HG02840 (cell line): ENCODE data around the gene BBS5.
"Not testable (repeated sequence)": the region's sequence is repeated elsewhere in the genome, so short reads cannot be mapped to it uniquely, and the experiment has no call there.

ENCODE experiments used
- ATAC-seq: cut with Tn5 transposase; IDR thresholded peaks from one replicate; pipeline ENCODE4 v1.9.1; 2021; ENCODE audit warnings: mild to moderate bottlenecking, moderate library complexity, moderate number of reproducible peaks; ENCODE audit not compliant: unreplicated experiment, low FRiP score

The BBS5 gene

GRCh38 chr2:169479257-169480078 lies at the start of gene BBS5:
BBS5 (plus strand) TSS chr2:169479494; CDS start chr2:169479554, 60 bp downstream.
- peak; percentile 96 for ATAC-seq

GRCh38 chr2:169431772-169432171 lies 47.5 kb upstream of the BBS5 start:
- ATAC-seq, result not testable (repeated sequence)

DNA sequence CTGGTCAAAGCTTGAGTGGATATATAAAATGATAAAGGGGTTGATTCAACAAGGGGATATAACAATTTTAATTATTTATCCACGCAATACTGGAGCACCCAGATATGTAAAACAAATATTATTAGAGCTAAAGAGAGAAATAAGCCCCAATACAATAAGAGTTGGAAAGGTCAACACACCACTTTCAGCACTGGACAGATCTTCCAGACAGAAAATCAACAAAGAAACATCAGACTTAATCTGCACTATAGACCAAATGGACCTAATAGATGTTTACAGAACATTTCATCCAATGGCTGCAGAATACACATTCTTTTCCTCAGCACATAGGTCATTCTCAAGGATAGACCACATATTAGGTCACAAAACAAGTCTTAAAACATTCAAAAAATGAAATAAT lies 45.1 kb upstream of the BBS5 start:
- not testable (repeated sequence) for ATAC-seq

DNA sequence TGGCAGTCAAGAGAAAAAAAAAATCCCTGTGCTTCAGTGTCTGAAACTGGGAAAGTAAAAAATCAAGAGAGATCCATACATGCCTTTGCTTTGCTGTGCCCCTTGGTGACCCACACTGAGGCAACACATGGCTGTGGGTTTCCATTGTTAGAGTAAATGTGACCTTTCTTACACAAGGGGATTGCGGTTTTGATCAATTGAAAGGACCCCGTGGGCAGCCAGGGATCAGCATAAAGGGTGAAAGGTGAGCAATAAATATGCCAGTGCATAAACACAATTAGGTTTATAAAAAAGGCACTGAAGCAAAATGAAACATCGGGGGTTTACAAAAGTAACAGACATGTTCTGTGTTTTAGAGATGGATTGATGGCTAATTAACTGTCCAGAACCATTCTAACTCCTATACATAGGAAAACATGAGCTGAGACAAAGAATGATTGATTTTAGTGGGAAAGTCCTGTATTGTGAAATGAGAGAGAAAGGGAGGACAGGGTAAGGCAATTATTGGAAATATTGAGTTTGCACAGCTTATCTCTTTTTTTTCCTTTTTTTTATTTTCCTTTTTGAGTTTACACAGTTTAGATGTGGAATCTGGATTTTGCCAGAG lies 40.7 kb upstream of the BBS5 start:
- no peak for ATAC-seq

DNA sequence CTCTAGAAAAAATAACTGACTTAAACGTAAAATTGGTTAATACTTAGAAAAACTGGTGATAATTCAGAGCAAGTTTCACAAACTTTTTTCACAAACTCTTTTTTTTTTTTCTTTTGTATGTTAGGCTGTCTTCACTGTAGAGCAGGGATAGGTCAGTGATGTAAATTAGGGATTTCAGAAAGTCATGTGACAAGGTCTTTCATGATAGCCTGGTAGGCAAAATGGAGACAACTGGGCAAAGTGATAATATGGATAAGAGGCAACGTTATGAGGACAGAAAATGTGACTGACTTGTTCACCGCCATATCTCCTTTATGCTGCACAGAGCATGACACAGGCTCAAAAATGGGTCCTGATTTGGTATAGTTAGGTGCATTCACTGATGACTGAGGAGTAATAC lies 39.4 kb upstream of the BBS5 start:
- ATAC-seq, result no peak

DNA sequence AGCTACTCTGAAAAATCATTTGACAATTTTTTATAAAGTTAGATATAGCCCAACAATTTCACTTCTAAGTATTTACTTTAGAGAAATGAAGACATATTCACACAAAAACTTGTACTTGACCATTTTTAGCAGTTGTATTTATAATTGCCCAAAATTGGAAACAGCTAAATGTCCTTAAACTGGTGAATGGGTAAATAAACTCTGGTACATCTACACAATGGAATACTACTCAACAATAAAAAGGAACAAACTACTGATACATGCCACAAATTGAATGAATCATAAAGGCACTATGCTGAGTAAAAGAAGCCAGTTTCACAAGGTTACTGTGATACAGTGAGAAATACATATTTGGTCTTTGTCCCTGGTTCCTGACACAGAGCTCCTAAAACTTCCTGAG lies 32.8 kb upstream of the BBS5 start:
- no peak for ATAC-seq

DNA sequence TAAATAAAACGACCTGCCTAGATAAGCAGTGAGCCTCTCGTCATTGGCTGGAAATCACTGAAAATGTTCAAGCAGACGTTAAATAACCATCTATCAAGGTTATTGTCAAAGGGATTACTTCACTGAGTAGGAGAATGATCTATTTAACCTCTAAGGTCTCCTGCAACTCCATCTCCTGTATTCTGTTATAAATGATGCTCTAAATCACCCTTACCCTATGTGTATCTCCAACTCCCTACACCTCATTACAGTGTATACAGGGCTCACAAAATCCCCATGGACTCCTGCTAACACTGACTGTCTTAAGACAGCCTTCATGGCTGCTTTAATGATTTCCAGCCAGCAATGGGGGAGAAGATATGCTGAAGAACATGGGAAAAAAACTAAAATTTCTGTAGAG lies 31.0 kb upstream of the BBS5 start:
- no peak for ATAC-seq

DNA sequence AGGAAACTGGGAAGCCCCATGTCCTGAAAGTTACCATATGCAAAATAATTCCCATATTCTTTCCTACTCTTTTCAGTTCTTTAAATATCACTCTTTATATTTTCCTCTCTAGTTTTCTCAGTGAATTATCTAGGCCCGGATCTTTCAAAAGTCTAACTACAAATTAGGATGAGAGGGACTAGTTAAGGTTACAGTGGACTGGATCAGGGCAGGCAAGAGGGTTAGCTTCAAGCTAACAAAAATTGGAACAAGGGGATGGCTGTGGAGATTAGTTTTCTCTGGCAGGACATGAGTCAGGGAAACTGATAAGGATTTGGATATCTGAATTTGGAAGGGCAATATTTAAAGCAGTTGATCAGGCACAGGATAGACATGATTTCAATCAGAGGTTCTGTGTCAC lies 30.4 kb upstream of the BBS5 start:
- ATAC-seq, result no peak

- ATAC-seq, result no peak
Observed at GRCh38 chr2:169452080-169452479, 27.2 kb upstream of the BBS5 start.

DNA sequence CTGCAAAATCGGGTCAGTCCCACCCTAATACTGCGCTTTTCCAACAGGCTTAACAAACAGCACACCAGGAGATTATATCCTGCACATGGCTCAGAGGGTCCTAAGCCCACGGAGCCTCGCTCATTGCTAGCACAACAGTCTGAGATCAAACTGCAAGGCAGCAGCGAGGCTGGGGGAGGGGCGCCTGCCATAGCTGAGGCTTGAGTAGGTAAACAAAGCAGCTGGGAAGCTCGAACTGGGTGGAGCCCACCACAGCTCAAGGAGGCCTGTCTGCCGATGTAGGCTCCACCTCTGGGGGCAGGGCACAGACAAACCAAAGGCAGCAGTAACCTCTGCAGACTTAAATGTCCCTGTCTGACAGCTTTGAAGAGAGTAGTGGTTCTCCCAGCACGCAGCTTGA lies 26.2 kb upstream of the BBS5 start:
- ATAC-seq, result not testable (repeated sequence)

DNA sequence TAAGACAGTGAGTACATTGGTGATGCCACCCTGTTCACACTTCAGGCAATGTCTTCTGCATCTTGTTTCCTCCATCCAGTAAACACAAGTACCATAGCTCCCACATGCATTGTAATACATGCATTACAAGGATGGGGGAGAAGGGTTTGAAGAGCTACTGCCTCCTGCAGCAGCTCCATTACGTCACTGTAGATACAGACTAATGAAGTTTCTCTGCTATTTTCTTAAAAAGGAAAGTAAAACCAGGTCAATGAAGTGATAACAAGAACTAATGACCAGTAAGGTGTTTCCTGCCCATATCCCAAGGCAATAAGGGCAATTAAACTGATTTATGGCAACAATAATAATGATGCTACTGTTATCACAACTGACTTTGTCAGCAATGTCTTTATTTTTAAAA lies 18.2 kb upstream of the BBS5 start:
- ATAC-seq, result no peak

DNA sequence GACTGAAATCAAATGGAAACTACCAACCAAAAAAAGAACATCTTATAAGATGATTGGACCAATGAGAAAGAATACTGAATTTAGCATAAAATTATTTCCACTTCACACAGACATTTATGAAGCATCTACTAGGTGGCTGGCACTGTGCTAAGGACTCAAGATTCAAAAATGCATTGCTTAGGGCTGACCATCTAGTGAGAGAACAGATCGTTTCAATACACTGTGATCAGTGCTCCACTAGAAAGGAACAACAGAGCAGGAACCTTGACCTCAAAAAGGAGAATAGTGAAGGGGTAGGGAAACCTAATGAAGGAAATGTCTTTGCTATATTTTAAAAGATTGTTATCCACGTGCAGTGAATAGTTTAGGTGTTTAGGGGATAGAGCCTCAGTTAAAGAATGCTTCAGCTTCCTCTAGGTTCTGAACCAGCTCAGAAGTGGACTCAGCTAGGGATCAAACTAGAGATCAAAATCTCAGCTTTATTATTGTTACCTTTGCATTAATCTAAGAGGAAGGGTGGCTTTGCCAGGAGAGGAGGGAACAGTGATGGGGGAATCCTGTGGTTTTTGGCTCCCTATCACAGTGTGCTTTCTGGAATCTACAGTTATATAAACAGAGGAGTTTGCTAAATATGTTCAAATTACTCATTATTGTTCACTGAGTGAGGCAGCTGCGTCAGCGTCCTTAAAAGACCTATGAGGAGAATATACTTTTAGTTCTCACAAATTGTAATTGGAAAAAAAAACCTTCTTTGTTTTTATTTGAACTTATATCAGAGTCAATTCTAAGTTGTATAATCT lies 16.2 kb upstream of the BBS5 start:
- no peak for ATAC-seq

DNA sequence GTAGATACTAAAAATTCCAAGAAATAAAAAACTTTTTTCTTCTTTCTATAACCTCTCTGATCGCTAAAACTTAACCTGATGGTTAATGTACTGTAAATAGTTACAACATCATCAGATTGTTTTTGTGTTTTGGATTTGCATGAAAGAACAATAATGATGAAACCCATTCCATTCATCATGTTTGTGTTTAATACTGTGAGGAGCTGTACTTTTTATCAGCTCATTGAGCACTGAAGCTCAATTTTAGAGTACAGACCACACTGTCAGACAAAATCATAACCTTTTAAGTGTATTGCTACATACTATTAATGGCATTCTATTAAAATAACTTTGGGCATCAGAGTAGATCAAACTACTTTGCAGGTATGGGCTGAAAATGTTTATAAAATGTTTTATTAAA lies 14.8 kb upstream of the BBS5 start:
- ATAC-seq, result no peak

- no peak for ATAC-seq
Observed at GRCh38 chr2:169464882-169465281, 14.4 kb upstream of the BBS5 start.

DNA sequence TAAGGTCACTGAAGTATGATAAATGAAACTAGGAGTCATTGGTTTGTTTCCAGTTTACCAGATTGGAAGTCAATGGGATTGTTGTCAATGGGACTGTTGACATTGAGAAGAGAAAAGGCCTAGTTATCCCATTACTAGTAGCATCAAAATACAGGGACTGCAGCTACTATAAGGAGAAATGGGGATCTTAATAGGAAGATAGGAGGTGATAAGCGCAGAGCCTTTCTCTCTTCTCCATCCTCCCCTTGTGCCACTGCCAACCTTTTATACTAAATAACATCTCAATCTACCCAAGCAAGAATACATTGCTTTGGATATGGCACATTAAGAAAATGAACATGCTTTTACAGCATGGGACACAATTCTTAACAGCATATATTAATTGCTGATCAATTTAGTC lies 10.5 kb upstream of the BBS5 start:
- ATAC-seq, result no peak

DNA sequence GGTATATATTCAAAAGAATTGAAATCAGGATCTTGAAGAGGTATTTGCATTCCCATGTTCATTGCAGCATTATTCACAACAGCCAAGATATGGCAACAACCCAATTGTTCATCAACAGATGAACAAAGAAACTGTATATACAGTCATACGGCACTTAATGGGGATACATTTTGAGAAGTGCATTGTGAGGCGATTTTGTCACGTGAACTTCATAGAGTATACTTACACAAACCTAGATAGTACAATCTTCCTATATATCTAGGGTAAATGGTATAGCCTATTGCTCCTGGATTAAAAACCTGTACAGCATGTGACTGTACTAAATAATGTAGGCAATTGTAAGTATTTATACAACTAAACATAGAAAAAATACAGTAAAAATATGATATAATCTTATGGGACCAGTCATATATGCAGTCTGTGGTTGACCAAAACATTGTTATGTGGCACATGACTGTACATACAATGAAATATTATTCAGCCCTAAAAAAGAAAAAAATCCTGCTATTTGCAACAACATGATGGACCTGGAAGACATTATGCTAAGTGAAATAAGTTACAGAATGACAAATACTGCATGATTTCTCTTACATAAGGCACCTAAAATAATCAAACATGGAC lies 9.2 kb upstream of the BBS5 start:
- no peak for ATAC-seq

- no peak for ATAC-seq
Observed at GRCh38 chr2:169472249-169472648, 7.0 kb upstream of the BBS5 start.

- no peak for ATAC-seq
Observed at GRCh38 chr2:169476459-169476858, 2.8 kb upstream of the BBS5 start.

DNA sequence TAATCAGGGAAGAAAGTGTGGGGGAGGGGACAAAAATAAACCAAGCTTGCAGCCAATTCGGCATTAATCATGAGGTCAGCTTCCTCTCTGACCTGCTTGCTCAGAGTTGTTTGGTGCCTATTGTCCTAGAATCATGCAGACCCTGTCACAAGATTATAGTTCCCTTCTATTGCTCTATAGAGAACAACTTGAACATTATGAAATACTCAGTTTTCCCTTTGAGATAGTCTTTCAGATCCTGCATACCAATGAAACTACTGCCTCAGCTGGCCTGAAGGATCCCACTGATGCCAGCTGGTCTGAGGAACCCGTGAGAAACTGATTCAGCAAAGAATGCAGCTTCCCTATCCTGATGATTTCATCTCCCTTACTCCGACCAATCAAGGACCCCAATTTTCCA lies 955 bp upstream of the BBS5 start:
- no peak for ATAC-seq

DNA sequence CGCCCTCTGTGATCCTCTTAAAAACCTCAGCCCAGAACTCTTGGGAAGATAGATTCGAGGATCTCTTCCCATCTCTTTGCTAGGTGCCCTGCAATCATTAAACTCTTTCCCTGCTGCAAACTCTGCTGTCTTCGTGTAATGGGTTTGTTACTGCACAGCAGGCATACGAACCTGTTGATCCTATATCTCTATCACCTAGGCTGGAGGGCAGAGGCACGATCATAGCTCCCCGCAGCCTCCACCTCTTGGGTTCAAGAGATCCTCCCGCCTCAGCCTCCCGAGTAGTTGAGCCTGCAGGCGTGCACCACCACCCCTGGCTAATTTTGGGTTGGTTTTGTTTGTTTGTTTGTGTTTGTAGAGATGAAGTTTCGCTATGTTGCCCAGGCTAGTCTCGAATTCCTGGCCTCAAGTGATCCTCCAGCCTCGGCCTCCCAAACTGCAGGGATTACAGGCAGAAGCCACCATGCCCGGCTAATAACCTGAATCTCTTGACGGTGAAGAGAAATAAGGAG lies 493 bp upstream of the BBS5 start:
- ATAC-seq, result no peak

DNA sequence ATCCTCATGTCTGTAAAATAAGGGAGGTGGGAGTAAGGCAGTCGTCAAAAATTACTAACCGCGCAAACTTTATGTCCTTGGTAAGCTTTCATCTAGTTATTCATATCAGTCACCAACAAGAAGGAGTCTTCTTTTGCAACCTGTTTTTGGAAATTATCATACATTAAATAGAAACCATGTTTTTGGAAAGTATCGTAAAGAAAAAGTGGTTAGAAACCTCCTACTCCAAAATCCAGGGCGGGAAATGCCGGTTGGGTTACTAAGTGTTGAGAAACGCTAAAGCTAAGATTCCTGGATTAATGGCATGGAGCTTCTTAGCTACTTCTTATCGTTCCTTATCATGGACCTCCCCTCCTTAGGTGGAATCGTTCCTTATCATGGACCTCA lies 778 bp downstream of the BBS5 start:
- ATAC-seq, result no peak
